ENCODE measurements around the gene PPP6R2. TPM values are rescaled to one million over a fixed set of nuclear protein-coding genes. Genes with fewer than 3 reads are reported as not detected.

PPP6R2 gene
- 9.5 and 9.6 TPM in 2 replicates for polyA plus RNA-seq (2011; rRNA removed)
- 10.9 and 13.1 TPM in 2 replicates for polyA plus RNA-seq (2012; cell fraction: cytosol; rRNA removed)
- 54.7 and 59.5 TPM in 2 replicates for polyA plus RNA-seq (2012; cell fraction: nucleus; rRNA removed)
- polyA plus RNA-seq (2017; fragmentation: RNase III; extraction: RNeasy Plus Mini Kit Qiagen cat#74134 plus additional on column Dnase treatment): 13.2 to 15.1 TPM (median 14.7 TPM) in 3 replicates
- polyA minus RNA-seq (2011; rRNA and poly(A)+ RNA removed): 12.9 and 13.4 TPM in 2 replicates

DNA sequence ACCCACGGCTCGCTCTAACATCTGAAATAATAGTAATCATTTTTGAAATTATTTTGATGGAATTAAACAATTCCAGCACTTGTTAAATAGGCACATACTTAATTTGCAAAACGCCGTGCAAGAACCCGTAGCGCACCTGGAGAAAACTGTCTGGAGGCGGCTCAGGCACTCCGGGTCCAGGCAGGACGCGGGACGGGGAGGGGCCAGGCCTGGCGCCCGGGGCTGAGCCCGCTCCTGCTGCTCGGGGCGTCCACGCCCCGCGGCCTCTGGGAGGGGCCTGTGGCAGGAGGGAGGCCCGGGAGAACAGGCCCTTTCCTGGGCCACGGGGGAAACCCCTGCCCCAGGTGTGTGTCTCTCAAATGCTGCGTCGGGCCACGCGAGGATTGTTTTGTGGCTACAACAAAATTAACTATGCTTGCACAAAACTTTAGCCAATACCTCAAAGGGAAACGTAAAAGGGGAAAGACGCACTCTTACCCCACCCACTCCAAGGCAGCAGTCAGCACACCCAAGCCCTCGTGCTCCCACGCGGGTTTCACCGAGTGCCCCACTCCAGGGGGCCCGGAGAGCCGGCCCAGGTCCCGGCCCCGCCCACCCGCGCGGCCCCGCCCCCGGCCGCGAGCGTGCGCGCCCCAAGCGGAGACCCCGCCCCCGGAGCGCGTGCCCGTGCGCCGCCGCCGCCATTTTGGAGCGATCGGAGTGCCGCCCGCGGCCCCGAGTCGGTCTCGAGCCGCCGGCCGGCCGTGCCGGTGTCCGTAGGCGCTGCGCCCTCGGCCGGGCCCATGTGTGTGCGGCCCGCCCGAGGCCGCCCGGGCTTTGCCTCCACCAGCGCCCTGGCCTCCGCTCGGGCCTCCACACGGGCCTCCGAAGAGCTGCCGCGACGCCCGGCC lies at the start of gene PPP6R2:
TSS of gene PPP6R2 (plus strand) at position 677 of the 890 bp plus-strand sequence. CDS start 50,582 bp downstream, outside the sequence.
- FAIRE-seq: no peak
- POLR2A ChIA-PET: interaction anchor here (1.2 kb wide), 1 partner anchor 97 kb away, joined by 3 read pairs; no protein-coding TSS in a partner anchor
- Histone ChIP-seq H3K4me3 (peak within 1 kb of the TSS; percentile 88), H3K4me1 (no peaks in the 10 kb centered on the region), H3K27ac (peak within 1 kb of the TSS; percentile 74 to 100), H3K9me3 (no peaks in the 10 kb centered on the region), H3K4me2 (peak within 1 kb of the TSS; percentile 88)
- ATAC-seq: peak; percentile 83 to 89
- WGBS (ENCODE audit: missing lambda C conversion rate): under 1% methylated on average over 11 of the region's 87 CpGs
- peak in 1 of 2 experiments; percentile 68 for DNase-seq (ENCODE audit: low read depth in 1 of 2, low spot score in 1 of 2)
- CTCF ChIA-PET: interaction anchor here (0.6 to 2.7 kb wide), 23 partner anchors 10 to 159 kb away, joined by 3 to 50 read pairs (median 7); partner anchors contain the start of genes HDAC10 and PLXNB2
- TF ChIP-seq MYC (IDR thresholded peaks at IDR 0.05; ENCODE audit: borderline replicate concordance, low read length) (no peak), CTCF (IDR thresholded peaks at IDR 0.05) (peak; percentile 26; the same call in 1 of the 3 replicates), GATA3 (IDR thresholded peaks at IDR 0.05; ENCODE audit: borderline replicate concordance) (no peak), CBX8 (IDR thresholded peaks at IDR 0.05) (no peak), ZNF302 (CRISPR knock-in tag; IDR thresholded peaks at IDR 0.05) (no peak), KDM5A (IDR thresholded peaks at IDR 0.05) (no peak), PHF8 (IDR thresholded peaks at IDR 0.05; ENCODE audit: borderline replicate concordance, low read depth) (peak; percentile 31; the same call in 1 of the 2 replicates), ZFP36 (IDR thresholded peaks at IDR 0.05; ENCODE audit: borderline replicate concordance, partially characterized antibody) (no peak), HOXB5 (CRISPR knock-in tag; IDR thresholded peaks at IDR 0.05) (no peak), HMGXB4 (CRISPR knock-in tag; IDR thresholded peaks at IDR 0.05; ENCODE audit: borderline replicate concordance) (no peak), EHMT2 (IDR thresholded peaks at IDR 0.05; ENCODE audit: low read depth) (no peak), RNF2 (IDR thresholded peaks at IDR 0.05; ENCODE audit: borderline replicate concordance, low read depth) (no peak), SREBF2 (IDR thresholded peaks at IDR 0.05) (no peak), CHD4 (IDR thresholded peaks at IDR 0.05; ENCODE audit: borderline replicate concordance) (no peak), POLR2AphosphoS2 (conservative IDR thresholded peaks at IDR 0.05; ENCODE audit: low read length) (no peak), FOXS1 (CRISPR knock-in tag; IDR thresholded peaks at IDR 0.05) (no peak), FOSB (CRISPR knock-in tag; IDR thresholded peaks at IDR 0.05) (no peak), HEYL (CRISPR knock-in tag; IDR thresholded peaks at IDR 0.05) (no peak), RAD21 (conservative IDR thresholded peaks at IDR 0.05 in 1 of 2, IDR thresholded peaks at IDR 0.05 in 1 of 2) (no peak), HDAC2 (IDR thresholded peaks at IDR 0.05) (no peak), HOXB13 (CRISPR knock-in tag; IDR thresholded peaks at IDR 0.05; ENCODE audit: low read depth) (no peak), ESRRA (IDR thresholded peaks at IDR 0.05; ENCODE audit: borderline replicate concordance, low read length) (no peak), EHF (CRISPR knock-in tag; IDR thresholded peaks at IDR 0.05) (no peak), RARB (CRISPR knock-in tag; IDR thresholded peaks at IDR 0.05) (no peak), TFCP2L1 (CRISPR knock-in tag; IDR thresholded peaks at IDR 0.05) (no peak), BHLHE40 (IDR thresholded peaks at IDR 0.05; ENCODE audit: low read depth, low read length) (no peak), MAZ (IDR thresholded peaks at IDR 0.05; ENCODE audit: borderline replicate concordance, low read depth, low read length) (no peak), NPAS2 (CRISPR knock-in tag; IDR thresholded peaks at IDR 0.05; ENCODE audit: borderline replicate concordance) (no peak), SMC3 (IDR thresholded peaks at IDR 0.05) (no peak), KDM1A (IDR thresholded peaks at IDR 0.05; ENCODE audit: low read depth) (no peak), ELK1 (IDR thresholded peaks at IDR 0.05; ENCODE audit: low read depth, low read length) (no peak), TP53 (CRISPR knock-in tag; IDR thresholded peaks at IDR 0.05) (no peak)
- TF ChIP-seq, protein P1, sequence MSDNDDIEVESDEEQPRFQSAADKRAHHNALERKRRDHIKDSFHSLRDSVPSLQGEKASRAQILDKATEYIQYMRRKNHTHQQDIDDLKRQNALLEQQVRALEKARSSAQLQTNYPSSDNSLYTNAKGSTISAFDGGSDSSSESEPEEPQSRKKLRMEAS (IDR thresholded peaks at IDR 0.05): peak; percentile 76
- TF ChIP-seq, protein P2, sequence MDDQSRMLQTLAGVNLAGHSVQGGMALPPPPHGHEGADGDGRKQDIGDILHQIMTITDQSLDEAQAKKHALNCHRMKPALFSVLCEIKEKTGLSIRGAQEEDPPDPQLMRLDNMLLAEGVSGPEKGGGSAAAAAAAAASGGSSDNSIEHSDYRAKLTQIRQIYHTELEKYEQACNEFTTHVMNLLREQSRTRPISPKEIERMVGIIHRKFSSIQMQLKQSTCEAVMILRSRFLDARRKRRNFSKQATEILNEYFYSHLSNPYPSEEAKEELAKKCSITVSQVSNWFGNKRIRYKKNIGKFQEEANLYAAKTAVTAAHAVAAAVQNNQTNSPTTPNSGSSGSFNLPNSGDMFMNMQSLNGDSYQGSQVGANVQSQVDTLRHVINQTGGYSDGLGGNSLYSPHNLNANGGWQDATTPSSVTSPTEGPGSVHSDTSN (IDR thresholded peaks at IDR 0.05): no peak

All from A549 (cell line).